ENCODE results near the gene LETM1.

The LETM1 gene

DNA sequence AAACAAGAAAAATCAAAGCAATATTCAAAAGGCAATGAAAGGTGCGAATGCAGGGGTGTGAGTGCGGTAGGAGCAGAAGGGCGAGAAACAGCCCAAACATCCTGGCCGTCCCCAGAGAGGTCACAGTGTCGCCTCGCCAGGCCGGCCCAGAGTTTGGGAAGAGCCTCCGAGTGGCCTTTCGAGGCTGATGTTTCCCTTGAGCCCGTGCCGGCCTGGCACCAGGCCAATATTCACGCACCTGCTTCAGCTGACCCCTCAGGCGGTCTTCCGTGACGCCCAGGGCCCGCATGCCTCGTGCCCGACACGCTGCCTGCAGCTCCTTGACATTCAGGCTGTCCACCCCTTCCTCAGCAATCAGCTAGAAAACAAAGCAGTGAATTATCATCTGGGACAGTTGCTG lies 30.6 kb downstream of the LETM1 start:
- no peak for DNase-seq (ENCODE audit: low read depth)

DNA sequence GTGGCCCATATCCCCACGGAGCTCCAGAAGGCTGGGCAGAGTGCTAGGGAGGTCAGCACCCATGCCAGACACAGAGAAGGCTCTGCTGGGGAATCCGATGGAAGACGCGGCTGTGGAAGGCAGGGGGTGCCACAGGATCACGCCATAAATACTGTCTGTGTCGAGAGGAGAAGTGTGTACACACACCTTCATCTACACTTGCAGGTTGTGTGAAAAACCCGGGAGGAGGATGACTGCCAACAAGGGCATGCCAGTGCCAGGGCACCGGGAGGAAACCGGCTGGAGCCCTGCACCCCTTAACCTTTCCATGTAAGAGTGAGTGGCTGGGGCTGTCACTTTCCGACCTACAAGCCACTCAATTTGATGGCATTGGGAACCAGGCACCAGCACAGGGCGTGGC lies 31.2 kb downstream of the LETM1 start:
- no peak for DNase-seq (ENCODE audit: low read depth)

DNA sequence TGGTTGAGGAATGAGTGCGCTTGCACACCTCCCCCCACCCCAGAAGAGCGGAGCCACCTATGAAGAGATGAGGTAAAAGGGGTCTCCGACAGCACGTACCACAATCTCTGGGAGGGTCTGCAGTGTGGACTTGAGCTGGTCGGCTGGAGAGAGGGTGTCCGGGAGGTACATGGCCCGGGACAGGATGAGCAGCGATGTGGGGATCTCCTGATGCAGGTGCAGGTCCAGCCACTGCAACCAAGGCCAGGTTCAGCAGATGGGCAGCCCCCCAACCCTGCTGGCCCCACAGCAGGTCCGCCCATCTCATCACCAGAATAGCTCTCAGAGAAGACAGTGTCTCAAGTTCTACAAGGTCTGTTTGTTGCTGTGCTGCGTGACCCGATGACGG lies 32.4 kb downstream of the LETM1 start:
- no peak for DNase-seq (ENCODE audit: low read depth)

DNA sequence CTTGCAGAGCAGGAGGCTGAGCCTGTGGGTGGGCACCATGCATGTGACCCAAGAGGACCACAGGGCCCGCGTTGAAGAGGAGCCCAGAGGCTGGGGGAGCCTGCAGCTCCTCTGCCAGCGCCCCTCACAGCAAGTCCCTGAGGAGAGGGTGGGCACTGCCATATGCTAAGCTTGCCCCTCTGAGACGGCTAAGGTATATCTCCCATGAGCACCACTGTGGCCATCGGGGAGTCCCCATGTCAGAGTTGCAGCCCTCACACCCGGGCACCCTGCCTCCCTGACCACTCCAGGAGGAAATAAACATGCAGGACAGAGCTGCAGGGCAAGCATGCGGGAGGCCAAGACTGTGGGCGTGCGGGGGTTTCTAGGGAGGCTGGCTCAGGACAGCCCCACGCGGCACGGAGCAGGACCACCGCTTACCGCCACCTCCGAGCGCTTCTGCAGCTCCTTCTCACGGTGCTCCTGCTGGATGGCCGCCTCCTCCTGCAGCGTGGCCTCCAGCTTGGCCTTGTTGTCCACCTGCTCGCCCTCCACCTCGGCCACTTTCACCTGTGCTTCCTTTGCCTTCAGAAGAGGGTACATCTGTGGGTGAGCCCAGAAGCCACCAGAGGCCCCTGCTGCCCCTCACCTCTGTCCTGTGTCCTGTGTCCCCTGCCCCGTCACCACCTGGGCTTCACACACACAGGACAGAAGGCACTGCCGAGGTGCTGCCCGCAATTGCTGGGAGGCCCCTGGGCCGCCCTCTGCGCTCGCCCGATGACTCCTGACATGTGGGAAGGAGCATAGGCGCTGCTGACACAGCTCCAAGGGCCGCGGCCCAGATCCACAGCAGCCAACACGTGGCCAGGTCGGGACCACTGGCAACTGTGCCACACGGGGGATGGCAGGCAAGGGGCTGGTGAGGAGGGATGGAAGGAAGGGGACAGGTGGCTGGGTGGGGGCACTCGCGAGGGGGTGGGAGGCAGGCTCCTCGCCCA lies 33.1 kb downstream of the LETM1 start:
- DNase-seq (ENCODE audit: low read depth) = no peak

DNA sequence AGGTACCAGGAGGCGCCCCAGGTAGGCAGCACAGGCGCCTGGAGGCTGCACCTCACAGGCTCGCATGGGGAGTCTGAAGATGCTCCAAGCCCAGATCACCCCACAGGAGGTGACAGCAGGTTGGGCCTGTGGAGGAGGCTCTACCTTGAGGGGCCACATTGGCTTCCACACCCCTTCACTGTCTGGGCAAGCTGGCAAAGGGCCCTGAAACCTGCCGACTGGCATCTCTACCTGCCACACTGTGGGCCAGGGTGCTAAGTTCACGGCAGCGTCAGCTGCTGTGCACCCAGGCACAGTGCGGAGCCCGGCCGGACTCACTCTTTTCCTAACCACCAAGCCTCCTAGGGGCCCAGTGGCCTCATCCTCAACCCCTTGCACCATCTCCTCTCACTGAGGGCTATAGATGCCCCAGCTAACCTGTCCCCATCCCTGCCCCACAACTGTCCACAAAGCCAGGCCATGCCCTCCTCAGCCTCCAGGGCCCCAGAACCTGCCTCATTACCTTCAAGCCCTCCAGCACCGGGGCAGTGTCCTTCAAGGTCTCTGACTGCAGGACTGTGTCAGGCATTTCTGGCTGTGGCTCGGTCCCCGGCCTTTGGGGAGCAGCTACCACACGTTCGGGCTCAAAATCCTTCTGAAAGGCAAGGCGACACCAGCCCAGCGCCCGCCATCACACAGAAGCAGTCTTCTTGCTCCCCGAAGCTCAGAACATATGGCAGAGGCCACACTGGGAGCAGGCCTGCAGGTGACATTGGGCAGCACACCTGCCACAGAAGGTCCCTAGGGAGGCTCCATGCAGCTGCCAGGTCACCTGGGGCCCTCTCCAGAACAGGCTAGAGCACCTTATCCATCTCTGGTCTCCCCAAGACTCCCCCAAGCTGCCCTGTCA lies 34.0 kb downstream of the LETM1 start:
- no peak for DNase-seq (ENCODE audit: low read depth)

DNA sequence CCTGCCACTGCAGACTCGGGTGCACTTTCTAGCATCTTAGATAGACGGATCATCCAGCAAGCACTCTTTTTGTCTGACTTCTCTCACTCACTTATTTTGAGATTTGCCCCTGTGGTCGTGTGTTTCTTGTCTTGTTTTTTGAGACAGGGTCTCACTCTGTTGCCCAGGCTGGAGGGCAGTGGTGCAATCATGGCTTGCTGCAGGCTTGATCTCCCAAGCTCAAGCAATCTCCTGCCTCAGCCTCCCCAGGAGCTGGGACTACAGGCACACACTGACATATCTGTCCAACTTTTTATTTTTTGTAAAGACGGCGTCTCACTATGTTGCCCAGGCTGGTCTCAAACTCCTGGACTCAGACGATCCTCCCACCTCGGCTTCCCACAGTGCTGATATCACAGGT lies 36.1 kb downstream of the LETM1 start:
- no peak for DNase-seq (ENCODE audit: low read depth)

DNA sequence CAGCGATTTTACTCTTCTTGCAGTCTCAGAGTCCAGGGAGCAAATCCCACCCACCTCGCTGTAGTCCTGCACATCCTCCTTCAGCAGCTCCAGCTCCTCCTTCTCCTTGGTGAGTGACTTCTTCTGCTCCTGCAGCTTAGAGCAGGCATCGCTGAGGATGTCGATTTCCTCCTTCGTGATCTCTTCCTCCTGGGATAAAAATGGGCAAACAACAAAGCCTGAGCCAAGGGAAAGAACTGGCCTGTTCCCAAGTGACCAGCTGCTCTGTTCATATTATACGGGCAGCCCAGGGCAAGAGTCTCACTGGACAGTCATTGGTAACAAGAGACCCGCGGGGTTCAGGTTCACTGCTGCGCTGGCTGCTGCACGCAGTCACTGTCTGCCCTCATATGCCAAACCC lies 36.7 kb downstream of the LETM1 start:
- DNase-seq (ENCODE audit: low read depth) = no peak

DNA sequence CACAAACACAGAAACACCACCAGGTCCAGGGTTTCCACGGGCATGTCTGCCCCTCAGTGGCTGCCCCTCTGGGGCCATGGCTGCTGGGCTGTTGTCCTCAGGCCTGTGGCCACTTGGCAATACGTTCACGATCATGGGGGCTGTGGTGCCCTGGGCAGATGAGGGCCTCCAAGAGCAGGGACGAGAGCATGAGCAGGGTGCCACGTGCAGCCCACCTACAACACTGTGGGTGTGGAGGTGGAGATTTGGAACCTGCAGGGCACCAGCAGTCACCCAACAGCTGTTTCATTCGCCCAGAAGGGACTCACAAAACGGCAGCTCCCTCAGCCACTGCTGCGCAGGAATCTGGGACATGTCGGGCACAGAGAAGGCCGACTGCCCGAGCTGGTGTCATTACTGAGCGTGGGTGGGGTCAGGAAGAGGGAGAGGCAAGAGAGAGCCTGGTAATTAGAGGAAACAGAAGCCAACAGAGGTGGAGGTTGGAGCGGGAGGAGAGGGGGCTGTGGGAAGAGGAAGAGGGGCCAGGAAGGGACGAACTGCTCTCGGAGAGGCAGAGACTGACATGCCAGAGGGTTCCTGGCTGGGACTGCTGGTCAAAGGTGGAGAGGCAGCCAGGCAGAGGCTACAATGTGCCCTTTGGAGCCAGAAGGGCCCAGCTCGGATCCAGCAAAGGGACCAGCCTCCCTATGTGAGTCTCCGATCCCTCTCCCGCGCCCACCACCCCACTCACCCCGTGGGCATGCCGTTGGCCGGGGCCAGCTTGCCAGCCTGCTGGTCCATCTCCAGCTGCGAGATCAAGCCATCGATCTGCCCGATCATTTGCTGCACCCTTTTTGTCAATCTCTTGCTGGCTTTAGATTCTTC lies 39.7 kb downstream of the LETM1 start:
- DNase-seq (ENCODE audit: low read depth) = no peak

DNA sequence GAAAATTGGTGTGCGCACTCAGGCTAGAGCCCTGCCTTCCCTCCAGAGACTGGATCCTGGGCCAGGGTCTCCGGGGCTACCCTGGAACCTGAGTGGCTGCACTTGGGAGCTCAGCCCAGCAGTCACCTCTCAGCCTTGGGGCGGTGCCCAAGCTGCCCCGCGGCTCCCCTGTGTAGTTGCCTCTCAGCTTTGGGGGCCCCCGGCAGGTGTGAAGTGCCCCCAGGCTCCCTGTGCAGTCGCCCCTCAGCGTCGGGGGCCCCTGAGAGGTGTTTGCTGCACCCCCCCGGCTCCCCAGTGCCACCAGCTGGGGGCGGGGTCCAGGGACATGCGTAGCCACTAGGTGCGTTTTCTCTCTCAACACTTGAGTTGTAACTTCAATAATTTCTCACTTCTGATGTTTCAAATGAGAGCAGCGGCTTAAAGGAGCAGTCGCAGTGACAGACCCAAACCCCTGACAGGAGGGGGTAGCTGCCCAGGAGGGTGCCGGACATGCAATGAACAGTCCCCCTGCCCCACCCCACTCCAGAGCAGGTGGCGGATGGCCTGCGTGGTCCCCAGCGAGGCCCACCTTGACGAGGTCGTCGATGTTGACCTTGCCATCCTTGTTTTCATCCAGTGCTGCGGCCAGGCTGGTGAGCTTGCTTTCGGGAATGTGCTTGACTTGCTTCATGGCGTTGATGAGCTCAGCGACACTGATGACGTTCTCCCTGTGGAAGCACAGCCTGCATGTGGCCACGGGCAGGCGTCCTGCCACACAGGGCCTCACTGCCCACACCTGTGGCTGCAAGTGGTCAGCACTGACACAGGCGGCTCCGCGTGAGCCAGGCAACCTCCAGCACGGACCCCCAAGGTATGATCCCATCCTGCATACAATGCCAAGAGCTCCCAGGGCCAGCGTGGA lies 40.6 kb downstream of the LETM1 start:
- no peak for DNase-seq (ENCODE audit: low read depth)

DNA sequence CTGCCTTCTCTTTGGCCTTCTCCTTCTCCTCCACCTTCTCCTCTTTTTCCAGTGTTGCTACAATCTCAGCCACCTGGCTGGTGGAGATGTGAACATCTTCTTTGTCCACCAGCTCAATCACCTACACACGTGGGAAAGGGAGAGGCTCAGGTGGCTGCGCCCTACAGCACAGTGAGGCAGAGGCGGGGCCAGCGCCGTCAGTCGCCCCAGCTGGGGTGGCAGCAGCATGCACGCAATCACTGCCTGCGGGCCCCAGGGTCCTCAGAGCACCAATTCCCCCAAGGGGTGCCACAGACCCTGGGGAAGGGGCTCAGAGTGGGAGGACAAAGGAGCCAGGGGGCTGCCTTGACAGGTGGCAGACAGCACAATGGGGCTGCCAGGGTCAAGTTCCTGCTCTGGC lies 41.5 kb downstream of the LETM1 start:
- no peak for DNase-seq (ENCODE audit: low read depth)

DNA sequence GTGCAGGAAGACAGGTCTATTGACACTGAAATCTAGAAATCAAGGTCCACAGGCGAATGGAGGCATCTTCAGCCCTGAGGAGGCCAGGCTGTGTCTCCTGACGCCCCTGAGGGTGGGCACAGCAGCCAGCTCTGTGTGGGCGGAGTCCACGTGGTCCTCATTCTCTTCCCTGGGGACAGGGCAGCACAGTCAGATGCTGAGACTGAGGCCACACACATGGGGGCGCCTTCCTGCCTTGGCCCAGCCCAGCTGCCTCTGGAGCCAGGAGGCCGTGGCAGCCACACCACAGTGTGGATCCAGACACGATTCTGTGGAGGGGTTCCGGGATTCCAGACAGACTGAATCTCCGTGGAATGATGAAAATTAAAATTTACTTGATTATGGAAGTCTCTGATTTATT lies 42.0 kb downstream of the LETM1 start:
- no peak for DNase-seq (ENCODE audit: low read depth)

DNA sequence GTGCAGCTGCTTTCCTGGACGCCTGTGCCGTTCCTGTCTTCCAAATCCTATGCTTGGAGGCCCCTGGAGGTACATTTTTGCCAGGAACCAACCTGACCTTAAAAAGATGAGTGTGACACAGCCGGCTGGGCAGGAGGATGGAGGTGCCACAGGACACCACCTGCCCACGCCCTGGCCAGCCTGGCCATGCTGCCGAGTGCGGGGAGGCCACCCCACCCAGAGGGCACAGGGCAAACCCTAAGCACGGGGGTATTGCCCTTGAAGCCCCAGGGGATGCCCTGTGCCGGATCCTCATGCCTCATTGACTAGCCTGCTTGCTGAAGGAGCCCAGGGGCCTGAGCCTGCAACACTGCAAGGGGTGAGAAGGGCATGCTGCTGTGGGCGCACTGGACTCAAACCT lies 42.7 kb downstream of the LETM1 start:
- DNase-seq (ENCODE audit: low read depth) = no peak

DNA sequence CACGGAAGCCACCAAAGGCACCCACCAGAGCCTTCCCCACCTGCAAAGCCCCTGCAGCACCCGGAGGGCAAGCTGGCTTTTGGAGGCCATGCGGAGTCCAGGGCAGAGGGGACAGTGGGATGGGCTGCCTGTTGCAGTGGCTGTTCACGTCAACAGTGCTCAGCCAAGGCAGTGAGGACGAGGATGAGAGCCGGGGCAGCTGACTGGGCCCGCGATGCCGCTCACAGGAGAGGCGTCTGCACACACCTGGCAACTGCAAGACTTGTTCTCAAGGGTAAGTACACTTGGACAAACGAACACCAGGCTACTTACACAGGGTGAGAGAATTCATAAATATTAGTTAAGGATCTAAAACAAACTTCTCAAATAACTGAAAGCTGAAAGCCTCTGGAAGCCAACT lies 43.2 kb downstream of the LETM1 start:
- no peak for DNase-seq (ENCODE audit: low read depth)

DNA sequence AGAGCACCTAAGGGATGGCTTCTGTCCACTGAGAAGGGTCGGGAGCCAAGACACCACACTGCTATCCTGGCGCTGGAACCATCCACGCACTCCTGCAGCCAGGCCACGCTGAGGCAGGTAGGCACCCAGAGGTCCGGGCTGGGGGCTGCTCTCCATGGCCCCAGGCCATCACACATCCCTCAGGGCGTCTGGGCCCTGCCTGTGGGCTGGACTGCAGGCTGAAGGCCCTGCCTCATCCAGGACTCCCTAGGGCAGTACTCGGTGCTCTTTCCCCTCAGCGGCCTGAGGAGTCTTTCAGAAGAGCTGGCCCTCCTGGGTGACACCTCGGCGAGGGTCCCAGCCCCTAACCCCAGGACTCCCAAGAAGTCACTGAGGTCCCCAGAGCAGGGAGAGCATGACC lies 45.2 kb downstream of the LETM1 start:
- no peak for DNase-seq (ENCODE audit: low read depth)

DNA sequence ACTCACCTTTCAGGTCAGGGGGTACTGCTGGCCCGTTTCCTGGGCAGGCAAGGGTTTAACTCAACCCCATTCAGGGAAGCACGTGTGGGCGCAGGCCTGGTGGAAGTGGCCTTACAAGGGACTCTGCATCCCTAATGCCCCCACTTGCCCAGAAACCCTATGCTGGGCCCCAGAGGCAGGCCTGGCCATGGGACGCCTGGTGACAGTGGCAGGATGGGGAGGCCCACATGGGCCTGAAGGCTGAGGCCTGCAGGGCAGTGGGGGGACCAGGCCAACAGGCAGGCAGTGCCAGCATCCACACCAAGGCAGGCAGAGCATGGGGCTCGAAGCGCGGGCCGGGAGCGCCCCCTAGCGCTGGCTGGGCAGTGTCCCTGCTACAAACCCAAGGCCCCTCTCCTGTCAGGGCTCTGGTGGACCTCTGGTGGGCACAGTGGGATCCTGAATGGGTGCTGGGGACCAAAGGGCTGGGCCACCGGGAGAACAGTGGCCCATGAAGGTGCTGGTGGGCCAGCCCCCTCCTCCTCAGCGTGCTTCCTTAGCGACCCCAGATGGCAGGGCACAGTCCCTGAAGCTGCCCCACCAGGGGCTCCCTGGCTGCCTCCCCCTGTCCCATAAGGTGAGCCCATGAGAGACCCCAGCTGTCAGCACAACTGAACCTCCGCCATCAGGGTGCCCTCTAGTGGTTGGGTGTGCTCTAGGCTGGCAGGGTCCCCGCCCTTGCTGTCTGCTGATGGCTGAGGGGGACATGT lies 46.0 kb downstream of the LETM1 start:
- peak; percentile 38 for DNase-seq (ENCODE audit: low read depth)

DNA sequence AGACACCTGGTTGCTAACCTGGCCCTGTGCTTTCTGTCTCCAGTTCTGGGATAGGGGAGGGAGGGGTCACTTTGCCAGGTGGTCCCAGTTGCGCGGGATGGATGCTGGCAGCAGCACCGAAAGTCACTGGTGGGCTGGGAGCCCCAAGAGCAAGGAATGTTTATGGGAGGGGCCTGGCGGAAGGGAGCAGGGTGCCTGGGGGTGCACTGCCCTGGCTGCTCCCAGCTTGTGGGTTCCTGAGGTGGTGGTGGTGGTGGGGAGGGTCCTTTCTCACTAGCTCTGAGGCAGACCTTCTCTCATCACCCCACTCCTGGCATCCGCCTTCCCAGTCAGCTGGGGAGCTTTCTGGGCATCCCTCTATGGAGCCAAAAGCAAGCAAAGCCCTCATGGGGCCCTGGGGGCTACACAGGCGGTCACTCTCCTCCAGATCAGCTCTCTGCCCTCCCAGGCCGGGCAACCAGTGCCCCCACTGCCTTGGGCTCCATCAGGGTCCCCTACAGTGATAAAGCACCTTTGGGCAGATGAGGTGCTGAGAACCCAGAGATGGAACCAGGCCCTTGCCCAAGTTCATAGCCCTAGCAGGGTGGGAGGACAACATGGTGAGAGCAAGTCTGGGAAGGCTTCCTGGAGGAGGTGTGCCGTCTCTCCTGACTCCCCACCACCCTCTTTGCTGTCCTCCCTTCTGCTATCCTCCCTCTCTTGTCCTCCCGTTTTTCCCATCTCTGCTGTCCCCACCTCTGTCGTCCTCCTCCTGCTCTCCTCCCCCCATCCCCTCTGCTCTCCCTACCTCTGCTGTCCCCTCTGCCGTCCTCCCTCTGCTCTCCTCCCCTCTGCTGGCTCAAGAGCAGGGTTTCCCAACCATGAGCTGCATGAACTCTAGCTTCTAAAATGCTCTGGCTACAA lies 46.9 kb downstream of the LETM1 start:
- DNase-seq (ENCODE audit: low read depth) = no peak

DNA sequence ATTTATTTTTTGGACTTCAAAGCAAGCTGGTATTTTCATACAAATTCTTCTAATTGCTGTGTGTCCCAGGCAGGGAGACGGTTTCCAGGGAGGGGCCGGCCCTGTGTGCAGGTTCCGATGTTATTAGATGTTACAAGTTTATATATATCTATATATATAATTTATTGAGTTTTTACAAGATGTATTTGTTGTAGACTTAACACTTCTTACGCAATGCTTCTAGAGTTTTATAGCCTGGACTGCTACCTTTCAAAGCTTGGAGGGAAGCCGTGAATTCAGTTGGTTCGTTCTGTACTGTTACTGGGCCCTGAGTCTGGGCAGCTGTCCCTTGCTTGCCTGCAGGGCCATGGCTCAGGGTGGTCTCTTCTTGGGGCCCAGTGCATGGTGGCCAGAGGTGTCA lies 47.6 kb downstream of the LETM1 start:
- no peak for DNase-seq (ENCODE audit: low read depth)

DNA sequence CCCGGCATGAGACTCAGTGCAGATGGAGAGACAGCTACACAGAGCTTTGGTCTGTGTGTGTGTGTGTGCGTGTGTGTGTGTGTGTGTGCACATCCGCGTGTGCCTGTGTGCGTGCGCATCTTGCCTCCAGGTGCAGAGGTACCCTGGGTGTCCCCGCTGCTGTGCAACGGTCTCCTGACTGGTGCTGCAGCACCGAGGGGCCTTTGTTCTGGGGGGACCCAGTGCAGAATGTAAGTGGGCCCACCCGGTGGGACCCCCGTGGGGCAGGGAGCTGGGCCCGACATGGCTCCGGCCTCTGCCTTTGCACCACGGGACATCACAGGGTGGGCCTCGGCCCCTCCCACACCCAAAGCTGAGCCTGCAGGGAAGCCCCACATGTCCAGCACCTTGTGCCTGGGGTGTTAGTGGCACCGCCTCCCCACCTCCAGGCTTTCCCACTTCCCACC lies 48.6 kb downstream of the LETM1 start:
- DNase-seq (ENCODE audit: low read depth) = no peak

All from stimulated activated CD4-positive, alpha-beta T cell treated with anti-CD3 and anti-CD28 coated beads, Interleukin-2, amount 100 ng/mL, for 4 hours (primary cell).